SK-N-SH treated with all-trans-retinoic acid at 6 μM for 48 hours (cell line): Measurements from ENCODE around the gene UGGT1.

ENCODE experiments used
- GLIS3 ChIP-seq: fragments of 250-450 bp; sonication (Bioruptor Pico); IDR thresholded peaks from 2 replicates; pipeline ENCODE4 v1.5.0; 2020; ENCODE audit warnings: mild to moderate bottlenecking, moderate library complexity
- ZC3H10 ChIP-seq: fragments of 250-450 bp; sonication (Bioruptor Pico); IDR thresholded peaks from 2 replicates; pipeline ENCODE4 v1.5.1; 2021; ENCODE audit warnings: mild to moderate bottlenecking, moderate library complexity
- TF ChIP-seq, protein P1 (sequence below): fragments of 250-450 bp; sonication (Bioruptor Pico); IDR thresholded peaks from 2 replicates; pipeline ENCODE4 v1.8.0; 2020; ENCODE audit warnings: mild to moderate bottlenecking, moderate library complexity, borderline replicate concordance

GRCh38 chr2:128235581-128235980 is 144.6 kb downstream of the UGGT1 start:
- no peak for TF ChIP-seq GLIS3
- TF ChIP-seq ZC3H10, result no peak
- TF ChIP-seq, protein P1, sequence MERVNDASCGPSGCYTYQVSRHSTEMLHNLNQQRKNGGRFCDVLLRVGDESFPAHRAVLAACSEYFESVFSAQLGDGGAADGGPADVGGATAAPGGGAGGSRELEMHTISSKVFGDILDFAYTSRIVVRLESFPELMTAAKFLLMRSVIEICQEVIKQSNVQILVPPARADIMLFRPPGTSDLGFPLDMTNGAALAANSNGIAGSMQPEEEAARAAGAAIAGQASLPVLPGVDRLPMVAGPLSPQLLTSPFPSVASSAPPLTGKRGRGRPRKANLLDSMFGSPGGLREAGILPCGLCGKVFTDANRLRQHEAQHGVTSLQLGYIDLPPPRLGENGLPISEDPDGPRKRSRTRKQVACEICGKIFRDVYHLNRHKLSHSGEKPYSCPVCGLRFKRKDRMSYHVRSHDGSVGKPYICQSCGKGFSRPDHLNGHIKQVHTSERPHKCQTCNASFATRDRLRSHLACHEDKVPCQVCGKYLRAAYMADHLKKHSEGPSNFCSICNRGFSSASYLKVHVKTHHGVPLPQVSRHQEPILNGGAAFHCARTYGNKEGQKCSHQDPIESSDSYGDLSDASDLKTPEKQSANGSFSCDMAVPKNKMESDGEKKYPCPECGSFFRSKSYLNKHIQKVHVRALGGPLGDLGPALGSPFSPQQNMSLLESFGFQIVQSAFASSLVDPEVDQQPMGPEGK (CRISPR knock-in tag), result no peak
